Suppressor macrophage treated with lipopolysaccharide for 4 hours (primary cell): ENCODE measurements around the gene SKA3.
"Not testable (repeated sequence)": the region's sequence is repeated elsewhere in the genome, so short reads cannot be mapped to it uniquely, and the experiment has no call there.

Experiments used
- DNase-seq: peaks from one replicate; pipeline ENCODE4 v3.0.0-alpha.2; 2020

Gene SKA3

DNA sequence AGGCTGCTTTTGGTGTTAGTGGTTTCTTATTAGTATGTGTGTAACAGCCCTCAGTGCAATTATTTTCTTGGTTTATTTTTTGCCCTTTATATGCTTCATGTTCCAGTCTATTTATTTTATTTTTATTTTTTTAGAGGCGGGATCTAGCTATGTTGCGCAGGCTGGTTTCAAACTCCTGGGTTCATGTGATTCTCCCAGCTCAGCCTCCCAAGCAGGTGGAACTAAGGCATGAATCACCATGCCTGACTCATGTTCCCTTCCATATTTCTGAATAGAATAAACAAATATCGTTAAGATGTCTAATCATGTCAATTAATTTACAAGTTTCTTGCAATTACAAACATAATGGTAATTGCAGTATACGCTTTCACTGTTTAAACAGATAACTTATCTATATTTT lies 11.7 kb downstream of the SKA3 start:
- DNase-seq = no peak

DNA sequence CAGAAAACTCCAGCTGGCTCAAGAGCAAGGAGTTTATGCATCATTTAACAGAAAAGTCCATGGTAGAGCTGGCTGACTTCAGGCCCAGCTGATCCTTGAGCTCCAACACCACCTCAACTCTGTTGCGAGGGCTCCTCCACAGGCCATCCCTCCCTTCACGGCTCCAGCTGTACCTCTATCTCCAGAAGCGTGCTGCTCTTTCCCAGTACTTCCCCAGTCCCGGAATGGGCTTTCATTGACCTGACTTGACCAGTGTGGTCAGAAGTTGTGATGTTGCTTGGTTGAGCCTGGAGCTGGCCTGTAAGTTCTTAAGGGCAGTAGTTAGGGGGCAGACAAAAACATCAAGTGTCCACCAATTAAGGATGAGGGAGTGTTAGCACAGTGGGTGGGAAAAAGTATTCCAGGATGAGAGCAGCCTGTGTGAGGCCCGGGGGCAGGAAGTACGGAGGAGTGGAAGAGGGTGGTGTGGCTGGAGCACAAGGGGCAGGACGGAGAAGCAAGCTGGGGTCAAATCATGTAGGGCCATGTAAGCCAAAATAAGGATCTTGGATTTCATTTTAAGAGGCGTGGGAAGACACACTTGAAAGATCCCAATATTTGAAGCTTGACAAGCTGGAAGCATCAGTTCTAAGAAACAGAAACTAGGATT lies 24.0 kb downstream of the SKA3 start:
- DNase-seq = no peak

DNA sequence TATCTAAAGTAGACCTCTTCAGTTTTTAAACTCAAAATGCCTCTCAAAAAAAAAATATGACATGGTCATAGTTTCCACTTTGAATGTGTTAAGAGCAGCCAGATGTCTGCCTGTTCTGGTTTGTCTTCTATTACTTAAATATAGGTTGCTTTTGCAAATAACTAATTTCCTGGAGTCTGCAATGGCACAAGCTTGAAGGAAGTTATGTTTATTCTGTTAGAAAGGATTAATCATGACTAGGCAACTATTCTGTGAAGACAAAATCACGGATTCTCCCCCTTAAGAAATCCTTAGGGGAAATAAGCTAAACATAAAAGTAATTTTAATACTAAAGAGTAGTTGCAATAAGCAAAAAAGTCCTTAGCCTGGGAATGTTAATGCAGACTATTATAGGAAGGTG lies 26.3 kb downstream of the SKA3 start:
- no peak for DNase-seq

DNA sequence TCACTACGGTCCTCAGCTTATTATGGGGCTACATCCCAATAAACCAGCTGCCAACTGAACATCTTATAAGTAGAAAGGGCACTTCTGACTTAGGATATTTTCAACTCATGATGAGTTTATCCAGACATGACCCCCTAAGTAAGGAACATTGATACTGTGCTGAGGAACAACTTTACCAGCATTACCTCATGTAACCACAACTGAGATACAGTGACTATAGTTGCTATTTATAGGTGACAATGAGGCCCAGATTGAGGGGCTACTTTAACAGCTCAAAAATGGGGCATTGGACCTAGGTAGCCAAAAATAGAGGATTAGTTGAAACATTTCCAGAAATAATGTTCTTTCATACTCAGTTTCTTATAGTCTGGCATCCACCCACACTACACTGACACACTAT lies 26.8 kb downstream of the SKA3 start:
- no peak for DNase-seq

DNA sequence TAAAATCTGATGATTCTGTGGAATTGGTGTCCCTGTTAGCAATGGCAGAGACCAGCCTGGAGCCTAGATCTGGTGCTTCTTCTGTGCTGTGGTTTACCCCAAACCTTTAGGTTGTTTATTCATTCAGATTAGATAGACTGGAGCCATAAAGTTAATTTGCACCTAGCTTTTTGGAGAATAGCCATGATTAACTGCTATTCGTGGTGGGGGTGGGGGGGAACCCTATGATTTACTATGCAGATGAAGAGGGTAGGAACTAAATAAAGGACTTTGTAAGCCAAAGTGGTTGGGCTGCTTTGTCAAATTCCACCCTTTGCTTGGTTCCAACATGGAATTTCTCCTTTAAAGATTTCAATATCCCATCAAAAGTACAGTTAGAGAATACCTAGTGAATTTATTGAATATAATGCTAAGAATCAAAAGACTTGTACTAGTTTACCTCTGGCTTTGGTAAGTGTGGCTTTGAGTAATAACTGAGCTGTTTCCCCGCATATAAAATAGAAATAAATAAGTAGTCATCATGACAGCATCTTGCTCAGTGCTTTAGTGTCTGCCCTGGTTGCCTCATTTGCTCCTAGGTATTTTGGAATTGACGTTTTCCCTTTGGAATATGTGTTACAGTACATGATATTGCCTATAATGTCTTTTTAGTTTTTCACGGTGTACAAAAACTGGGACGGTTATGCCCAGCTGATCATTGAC lies 27.6 kb downstream of the SKA3 start:
- no peak for DNase-seq

DNA sequence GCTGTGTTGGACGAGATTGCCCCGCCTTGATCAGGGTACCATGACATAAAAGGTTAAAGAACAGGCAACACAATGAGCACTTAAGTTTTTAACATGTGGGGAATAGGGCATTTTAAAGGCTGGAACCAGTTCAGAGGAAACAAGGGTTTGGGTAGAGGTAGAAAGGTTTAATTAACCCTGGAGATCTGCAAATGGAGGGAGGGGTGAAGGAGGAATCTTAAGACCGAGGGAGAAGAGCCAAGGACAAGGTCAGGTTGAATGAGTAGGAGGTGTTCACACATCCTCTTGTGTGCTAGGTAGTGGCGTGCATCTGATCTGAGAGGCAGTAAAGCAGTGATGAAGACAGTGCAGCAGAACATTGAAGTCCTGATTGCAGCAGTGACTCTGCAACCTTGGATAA lies 28.5 kb downstream of the SKA3 start:
- DNase-seq = no peak

DNA sequence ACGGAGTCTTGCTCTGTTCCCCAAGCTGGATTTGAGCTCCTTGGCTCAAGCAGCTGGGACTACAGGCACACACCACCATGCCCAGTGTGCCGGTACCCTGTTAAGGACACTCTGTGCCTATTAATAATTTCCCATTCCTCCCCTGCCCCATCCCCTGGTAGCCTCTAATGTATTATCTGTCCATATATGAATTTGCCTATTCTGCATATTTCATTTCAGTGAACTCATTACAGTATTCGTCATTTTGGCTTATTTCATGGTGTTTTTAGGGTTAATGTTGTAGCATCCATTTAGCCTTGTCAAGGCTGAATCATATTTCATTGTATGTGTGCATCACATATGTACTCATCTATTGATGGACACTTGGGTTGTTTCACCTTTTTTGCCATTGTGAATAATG lies 33.6 kb downstream of the SKA3 start:
- no peak for DNase-seq

DNA sequence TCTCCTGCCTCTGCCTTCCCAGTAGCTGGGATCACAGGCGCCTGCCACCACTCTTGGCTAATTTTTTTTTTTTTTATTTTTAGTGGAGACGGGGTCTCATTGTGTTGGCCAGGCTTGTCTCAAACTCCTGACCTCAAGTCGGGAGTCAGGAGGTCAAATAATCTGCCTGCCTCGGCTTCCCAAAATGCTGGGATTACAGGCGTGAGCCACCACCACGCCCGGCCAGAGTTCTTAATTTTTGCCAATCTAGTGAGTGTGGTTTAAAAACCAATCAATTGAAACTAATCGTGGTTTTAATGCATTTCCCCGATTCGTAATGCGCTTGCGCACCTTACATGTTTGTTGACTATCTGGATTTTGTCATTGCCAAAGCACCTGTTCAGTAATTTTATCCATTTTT lies 37.0 kb downstream of the SKA3 start:
- DNase-seq = no peak

DNA sequence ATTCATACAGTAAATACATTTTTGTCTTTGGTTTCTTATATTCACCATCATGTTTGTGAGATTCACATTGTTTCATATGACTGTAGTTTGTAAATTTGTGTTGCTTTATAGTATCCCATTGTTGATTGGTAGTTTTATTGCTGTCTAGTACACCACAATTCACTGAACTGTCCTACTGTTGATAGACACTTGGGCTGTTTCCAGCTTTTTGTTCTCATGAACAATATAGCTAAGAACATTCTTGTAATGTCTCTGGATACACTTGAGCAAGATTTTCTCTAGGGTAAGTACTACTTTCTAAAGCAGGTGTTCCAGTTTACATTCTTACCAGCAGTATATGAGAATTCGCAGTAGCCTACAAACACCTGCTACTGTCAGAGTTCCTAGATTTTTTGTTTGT lies 37.8 kb downstream of the SKA3 start:
- DNase-seq = no peak

DNA sequence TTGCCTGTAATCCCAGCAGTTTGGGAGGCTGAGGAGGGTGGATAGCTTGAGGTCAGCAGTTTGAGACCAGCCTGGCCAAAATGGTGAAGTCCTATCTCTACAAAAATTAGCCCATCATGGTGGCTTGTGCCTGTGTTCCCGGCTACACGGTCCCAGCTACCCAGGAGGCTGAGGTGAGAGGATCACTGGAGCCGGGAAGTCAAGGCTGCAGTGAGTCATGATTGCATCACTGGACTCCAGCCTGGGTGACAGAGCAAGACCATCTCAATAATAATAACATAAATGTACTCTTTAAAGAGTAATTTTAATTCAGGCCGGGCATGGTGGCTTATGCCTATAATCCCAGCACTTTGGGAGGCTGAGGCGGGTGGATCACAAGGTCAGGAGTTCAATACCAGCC lies 38.7 kb downstream of the SKA3 start:
- DNase-seq = peak; percentile 23

DNA sequence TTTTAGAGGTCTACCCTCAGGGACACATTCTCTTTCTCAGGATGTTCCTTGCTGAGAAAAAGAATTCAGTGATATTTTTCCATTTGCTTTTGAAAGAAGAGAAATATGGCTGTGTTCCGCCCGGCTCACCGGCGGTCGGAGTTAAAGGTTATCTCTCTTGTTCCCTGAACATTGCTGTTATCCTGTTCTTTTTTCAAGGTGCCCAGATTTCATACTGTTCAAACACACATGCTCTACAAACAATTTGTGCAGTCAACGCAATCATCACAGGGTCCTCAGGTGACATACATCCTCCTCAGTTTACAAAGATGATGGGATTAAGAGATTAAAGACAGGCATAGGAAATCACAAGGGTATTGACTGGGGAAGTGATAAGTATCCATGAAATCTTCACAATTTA lies 40.5 kb downstream of the SKA3 start:
- DNase-seq = not testable (repeated sequence)

DNA sequence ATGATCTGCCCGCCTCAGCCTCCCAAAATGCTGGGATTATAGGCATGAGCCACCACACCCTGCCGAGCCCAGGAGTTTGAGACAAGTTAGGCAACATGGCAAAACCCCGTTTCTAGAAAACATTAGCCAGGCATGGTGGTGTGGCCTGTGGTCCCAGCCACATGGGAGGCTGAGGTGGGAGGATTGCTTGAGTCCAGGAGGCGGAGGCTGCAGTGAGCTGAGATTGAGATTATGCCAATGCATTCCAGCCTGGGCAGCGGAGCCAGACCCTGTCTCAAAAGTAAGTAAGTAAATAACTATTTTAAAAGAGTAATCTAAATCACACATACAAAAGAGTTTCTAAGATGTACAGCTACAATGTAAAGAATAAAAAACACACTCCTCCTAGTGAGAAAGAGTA lies 41.9 kb downstream of the SKA3 start:
- no peak for DNase-seq

DNA sequence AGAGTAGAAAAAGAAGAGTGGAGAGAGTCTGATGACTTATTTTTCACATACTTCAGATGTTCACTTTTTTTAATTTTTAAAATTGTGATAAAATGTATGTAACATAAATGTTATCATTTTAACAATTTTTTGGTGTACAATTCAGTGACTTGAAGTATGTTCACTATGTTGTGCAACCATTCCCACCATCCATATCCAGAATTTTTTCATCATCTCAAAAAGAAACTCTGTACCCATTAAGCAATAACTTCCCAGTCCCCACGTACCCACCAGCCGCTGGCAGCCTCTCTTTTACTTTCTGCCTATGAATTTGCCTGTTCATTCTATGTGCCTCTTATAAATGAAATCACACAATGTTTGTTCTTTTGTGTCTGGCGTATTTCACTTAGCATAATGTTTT lies 43.3 kb downstream of the SKA3 start:
- DNase-seq = peak; percentile 9

DNA sequence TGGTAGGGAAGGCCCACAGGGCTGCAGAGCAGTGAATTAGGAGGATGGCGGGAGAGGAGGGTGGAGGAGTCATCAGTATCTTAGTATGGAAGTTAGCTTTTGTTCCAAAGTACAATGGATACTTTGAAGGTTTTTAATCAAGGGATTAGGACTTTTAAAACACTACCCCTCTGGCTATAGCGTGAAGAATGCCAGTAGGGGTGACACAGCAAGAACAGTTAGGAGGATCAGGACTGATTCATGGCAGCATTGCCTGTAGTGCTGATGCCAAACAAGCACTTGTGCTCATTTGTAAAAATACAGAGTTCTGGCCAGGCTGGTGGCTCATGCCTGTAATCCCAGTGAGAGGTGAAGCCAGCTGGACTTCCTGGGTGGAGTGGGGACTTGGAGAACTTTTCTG lies 46.2 kb downstream of the SKA3 start:
- no peak for DNase-seq

DNA sequence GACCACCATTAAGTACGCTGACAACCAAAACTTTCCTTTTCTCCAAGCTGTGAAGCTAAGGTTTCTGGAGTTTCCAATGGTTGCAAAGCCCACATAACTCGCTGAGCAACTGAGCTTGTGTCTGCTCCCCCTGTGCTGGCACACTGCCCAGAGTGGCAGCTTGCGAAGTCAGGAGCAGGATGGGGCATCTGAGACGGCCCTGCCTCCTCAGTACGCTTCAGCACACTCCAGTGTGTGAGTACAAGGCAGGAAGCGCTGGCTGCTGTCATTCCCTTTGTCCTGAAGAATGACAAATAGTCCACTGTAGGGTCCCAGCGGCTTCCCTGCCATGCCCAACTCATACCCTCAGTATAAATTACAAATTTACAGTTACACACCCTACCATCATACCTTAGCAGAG lies 51.5 kb downstream of the SKA3 start:
- DNase-seq = no peak

DNA sequence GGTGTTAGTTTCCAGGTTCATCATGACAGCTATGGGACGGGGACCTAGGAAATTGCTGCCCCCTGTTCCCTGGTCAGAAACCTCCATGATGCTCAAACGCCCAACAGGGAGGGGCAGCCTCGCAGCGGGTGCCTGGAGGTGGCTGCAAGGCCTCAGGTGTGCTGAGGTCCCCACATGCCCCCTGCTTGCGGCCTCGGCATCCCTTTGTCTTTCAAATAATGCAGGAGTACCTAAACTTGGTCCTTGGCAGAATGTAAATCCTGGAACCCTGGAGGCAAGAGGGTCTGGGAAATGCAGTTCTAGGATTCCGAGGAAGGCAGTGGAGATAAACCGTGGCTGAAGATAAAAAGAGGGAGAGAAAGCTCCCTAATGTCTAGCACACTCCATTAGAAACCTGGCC lies 52.4 kb downstream of the SKA3 start:
- no peak for DNase-seq

DNA sequence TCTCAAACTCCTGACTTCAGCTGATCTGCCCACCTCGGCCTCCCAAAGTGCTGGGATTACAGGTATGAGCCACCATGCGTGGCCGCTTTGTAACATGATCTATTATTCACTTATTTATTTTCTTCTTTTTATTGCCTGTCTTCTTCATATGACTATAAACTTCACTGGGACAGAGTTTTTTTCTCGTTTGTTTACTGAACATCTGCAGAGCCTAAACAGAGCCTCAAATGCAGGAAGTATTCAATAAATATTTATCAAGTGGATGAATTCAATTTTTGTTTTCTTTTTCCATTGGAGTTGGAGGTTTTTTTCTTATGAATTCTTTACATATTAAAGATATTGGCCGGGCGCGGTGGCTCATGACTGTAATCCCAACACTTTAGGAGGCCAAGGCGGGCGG lies 54.7 kb downstream of the SKA3 start:
- no peak for DNase-seq

DNA sequence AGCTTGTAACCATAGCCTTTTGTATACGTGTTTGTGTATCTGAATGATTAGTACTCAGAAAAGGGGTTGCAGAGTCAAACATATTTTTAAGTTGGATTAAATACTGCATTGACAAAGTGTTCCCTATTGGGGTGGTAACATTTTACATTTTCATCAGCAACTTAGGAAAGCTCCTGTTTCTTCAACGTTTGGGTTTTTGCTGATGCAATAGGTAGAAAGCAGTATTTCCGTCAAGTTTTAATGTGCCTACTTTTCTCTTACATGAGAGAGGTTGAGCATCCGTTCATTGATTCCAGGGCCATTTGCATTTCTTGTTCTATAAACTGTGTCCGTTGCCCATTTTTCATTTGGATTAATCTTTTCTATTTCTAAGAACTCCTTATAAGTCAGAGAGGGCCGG lies 56.2 kb downstream of the SKA3 start:
- no peak for DNase-seq

DNA sequence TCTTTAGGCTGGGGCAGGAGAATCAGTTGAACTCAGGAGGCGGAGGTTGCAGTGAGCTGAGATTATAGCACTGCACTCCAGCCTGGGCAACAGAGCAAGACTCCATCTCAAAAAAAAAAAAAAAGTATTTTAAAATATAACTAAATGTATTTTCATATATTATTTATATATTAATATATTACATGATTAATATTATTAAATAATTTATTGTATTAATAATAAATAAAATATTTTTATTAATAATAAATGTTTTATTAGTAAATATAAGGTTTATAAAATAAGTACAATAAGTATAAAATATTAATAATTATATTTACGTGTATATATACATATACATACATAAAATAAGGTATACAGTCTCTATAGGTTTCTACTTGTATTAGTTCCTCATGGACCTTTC lies 56.8 kb downstream of the SKA3 start:
- no peak for DNase-seq

DNA sequence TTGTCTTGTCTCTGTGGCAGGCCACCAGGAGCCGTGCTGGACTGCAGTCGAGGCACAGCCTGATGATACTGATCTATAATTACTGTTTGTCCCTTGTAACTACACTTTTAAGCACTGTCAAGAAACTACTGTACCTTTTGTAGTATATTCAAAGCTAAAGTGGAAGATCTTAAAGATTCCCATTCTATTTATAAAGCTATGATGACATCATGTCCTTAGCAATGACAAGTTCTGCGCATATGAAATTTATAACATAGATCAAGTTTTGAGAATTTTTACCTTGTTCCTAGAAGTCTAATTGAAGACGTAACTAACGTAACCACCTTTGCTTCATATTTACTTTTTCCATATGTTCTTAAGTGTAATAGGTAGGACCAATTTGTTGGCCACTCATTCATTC lies 58.2 kb downstream of the SKA3 start:
- DNase-seq = no peak

DNA sequence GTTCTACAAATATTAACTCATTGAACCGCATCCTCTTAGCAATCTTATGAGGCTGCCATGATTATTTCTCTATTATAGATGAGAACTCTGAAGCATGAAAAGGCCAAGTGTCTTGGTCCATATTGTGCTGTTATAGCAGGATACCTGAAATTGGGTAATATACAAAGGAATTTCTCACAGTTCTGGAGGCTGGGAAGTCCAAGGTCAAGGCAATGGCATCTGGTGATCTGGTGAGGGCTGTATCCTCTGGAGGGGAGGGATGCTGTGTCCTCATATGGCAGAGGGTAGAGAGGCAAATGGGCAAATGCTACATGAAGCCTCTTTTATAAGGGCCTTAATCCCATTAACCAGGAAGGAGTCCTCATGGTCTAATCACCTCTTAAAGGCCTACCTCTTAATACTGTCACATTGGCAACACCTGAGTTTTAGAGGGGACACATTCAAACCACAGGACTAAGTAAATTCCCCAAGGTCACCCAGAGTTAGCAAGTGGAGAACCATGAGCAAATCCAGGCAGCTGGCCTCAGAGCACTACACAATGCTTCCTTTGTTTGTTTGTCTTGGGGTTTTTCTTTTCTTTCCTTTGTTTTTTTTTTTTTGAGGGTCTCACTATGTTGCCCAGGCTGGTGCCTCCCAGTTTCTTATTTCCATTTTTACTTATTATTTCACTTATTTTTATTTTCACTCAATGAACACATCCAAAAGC lies 59.1 kb downstream of the SKA3 start:
- no peak for DNase-seq

DNA sequence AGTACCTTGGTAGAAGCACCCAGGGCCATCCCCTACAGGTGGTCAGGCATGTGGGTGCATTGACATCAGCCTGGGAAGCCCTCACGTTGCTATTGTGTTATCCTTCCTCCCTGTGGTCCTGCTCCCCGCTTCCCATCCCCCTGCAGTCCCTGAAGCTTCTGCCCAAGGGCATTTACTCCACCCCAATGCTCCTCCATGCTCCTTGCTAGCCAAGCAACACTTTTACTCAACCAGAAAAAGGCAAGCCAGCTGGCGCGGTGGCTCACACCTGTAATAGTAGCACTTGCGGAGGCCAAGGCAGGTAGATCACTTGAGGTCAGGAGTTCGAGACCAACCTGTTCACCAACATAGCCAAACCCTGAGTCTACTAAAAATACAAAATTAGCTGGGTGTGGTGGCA lies 60.2 kb downstream of the SKA3 start:
- DNase-seq = no peak

DNA sequence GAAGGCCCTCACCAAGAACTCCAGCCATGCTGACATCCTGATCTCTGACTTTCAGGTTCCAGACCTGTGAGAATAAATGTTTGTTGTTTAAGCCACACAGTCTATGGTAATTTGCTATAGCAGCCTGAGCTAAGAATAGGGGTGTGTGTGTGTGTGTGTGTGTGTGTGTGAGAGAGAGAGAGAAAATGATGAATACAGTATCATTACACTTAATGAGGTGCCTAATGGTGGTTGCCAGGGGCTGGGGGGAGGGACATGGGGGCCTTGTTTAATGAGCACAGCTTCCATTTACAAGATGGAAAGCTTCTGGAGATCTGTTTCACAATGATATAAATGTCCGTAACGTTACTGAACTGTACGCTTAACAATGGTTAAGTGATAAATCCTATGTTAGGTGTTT lies 61.1 kb downstream of the SKA3 start:
- no peak for DNase-seq

DNA sequence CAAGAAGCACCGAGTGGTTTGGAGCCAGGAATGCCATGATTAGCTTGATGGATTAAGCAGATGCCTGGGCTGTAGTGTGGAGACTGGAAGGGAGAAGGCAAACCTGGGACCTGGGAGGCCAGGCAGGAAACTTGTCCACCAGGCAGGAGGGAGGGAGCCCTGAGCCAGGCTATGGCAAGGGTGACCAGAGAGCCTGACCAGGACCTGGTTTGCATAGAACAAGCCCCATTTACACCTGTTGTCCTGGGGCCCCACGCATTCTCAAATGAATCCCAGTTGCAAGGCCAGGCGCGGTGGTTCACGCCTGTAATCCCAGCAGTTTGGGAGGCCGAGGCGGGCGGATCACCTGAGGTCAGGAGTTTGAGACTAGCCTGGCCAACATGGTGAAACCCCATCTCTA lies 64.8 kb downstream of the SKA3 start:
- no peak for DNase-seq

DNA sequence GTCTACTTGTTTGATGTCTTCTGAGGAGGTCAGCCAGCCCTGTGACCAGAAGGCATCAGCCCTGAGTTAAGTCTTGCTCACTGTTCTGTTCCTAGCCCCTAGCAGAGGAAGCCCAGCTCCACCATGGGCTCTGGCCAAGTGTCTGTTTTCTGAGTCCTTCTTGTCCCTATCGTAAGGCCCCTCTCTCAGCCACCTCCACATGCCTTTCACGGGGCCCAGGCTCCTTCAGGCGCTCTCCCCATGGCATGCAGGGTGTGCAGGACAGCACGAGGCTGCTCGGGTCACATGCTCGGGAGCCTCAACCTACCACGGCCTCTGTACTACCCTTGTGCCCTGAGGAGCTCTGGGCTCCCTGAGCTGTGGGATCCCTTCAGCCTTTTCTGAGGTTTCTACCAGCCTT lies 67.2 kb downstream of the SKA3 start:
- no peak for DNase-seq
